ENCODE results near the gene PLCL1. TPM values are rescaled to one million over a fixed set of nuclear protein-coding genes. Genes with fewer than 3 reads are reported as not detected.

Gene PLCL1
- total RNA-seq, 2 experiments from 2014 or later: 0.20 to 0.26 TPM

DNA sequence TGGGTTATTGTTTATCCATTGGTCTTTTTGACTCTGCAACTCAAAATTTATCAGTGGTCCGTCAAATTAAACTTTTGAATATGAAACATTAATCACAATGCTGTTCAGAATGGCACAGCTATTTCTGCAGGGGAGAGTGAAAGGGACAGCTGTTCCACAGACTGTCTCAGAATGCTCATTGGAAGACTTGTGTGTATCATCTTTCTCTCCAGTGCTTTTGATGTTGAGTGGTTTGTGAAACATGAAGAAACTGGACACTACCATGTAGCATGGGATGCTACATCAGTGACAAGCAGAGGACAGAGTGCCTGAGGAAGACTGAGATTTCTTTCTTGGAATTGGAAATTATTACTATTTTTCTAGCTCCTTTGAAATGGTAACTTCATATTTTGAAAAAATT, 115.7 kb downstream of the PLCL1 start:
- no peaks in the 10 kb centered on the region for H3K36me3 Mint-ChIP-seq
- H3K9me3 Mint-ChIP-seq (ENCODE audit: low read depth): peaks cover 2% of the 10 kb centered on the region
- CTCF ChIA-PET: no interaction called here
- H3K4me3 Mint-ChIP-seq: no peak overlapping the region
- no peaks in the 10 kb centered on the region for H3K4me1 Mint-ChIP-seq
- no peak for ATAC-seq
- no peak for DNase-seq
- peaks cover 8% of the 10 kb centered on the region for H3K27me3 Mint-ChIP-seq
- no peak overlapping the region for H3K27ac Mint-ChIP-seq

DNA sequence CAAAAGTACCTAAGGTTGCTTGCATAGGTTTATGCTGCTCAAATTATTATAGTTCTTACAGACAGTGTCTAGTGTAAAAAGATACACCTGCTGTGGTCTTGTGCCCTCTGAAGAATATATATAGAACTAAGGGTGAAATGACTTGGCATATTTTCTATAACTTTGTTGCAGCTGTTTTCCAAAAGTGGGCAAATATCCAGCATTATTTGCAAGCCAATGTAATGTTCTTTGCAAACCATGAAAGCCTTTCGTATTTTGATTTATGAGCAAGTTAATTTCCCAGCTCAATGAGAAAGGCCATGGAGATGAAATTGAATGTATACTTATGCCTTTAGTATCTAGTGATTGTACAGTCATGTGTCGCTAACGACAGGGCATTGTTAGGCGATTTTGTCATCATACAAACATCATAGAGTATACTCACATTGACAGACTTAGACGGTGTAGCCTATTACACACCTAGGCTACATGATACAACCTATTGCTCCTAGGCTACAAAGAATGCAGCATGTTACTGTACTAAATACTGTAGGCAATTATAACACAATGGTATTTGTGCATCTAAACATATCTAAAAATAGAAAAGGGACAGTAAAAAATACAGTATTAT, 116.3 kb downstream of the PLCL1 start:
- H3K4me1 Mint-ChIP-seq: no peaks in the 10 kb centered on the region
- DNase-seq (no peak), ATAC-seq (no peak)
- peaks cover 3% of the 10 kb centered on the region for H3K27me3 Mint-ChIP-seq
- H3K36me3 Mint-ChIP-seq: no peaks in the 10 kb centered on the region
- CTCF ChIA-PET: no interaction called here
- H3K4me3 Mint-ChIP-seq: no peak overlapping the region
- H3K9me3 Mint-ChIP-seq (ENCODE audit: low read depth): peaks cover 2% of the 10 kb centered on the region
- no peak overlapping the region for H3K27ac Mint-ChIP-seq

DNA sequence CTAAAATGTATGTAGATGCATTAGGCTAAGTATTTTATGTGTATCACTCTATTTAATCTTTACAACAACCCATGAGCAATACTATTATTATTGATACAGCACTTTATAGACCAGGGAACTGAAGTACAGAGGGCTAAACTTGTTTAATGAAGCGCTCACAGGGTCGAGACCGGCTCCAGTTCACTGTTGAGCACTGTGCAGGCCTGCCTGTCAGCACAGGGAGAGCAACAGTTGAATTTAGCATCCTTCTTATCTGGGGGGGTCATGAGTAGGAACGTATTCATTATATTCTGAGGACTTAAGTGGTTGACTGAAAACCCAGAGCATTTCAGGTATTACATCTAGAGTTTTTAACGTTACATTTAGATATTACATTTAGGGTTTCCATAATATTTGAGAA, 120.1 kb downstream of the PLCL1 start:
- no peaks in the 10 kb centered on the region for H3K36me3 Mint-ChIP-seq
- H3K27me3 Mint-ChIP-seq: peaks cover 3% of the 10 kb centered on the region
- CTCF ChIA-PET: no interaction called here
- DNase-seq (no peak), ATAC-seq (no peak)
- H3K27ac Mint-ChIP-seq: no peak overlapping the region
- H3K4me1 Mint-ChIP-seq: no peaks in the 10 kb centered on the region
- H3K9me3 Mint-ChIP-seq (ENCODE audit: low read depth): no peaks in the 10 kb centered on the region
- H3K4me3 Mint-ChIP-seq: no peak overlapping the region

DNA sequence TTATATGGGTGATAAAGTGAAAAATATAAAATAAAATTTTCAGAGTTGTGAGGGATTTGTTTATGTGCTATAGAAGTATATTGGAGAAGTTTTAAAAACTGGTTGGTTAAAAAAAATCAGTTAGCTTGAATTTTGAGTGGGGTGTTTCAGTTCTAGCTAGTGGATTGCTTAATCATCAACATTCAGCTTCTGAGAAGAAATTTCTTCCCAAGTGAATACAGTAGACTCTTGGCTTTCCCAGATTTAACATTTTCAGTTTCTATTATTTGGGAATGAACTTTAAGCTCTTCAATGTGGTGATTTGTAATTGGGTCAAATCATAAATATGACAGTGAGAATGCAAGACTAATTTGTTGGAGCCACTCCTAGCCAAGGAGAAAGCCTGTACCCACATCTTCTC, 120.8 kb downstream of the PLCL1 start:
- H3K27me3 Mint-ChIP-seq: peaks cover 3% of the 10 kb centered on the region
- H3K4me3 Mint-ChIP-seq: no peak overlapping the region
- ATAC-seq (no peak), DNase-seq (no peak)
- no peaks in the 10 kb centered on the region for H3K4me1 Mint-ChIP-seq
- H3K27ac Mint-ChIP-seq: no peak overlapping the region
- H3K9me3 Mint-ChIP-seq (ENCODE audit: low read depth): no peaks in the 10 kb centered on the region
- CTCF ChIA-PET: no interaction called here
- no peaks in the 10 kb centered on the region for H3K36me3 Mint-ChIP-seq

DNA sequence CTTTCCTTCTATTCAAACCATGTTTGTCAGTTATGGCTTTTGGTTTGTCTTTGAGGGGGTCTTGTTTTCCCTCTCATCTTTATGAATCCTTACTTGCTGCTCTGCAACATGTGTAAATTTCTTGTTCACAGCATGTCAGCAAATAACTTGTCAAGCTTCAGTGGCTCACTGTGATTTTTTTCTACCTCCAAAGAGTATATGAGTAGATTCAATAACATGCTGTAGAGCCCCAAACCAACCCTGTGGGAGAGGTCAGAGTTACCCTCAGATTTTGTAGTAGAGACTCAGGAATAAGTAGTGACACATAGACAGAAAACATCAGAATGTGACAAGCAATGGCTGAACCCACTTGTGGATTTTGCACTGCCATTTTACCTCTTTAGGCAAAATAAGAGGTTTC, 121.6 kb downstream of the PLCL1 start:
- Mint-ChIP-seq H3K27ac (no peak overlapping the region), H3K4me3 (no peak overlapping the region), H3K27me3 (peaks cover 3% of the 10 kb centered on the region), H3K4me1 (no peaks in the 10 kb centered on the region), H3K9me3 (ENCODE audit: low read depth) (no peaks in the 10 kb centered on the region), H3K36me3 (no peaks in the 10 kb centered on the region)
- no peak for DNase-seq
- ATAC-seq: no peak
- CTCF ChIA-PET: no interaction called here

DNA sequence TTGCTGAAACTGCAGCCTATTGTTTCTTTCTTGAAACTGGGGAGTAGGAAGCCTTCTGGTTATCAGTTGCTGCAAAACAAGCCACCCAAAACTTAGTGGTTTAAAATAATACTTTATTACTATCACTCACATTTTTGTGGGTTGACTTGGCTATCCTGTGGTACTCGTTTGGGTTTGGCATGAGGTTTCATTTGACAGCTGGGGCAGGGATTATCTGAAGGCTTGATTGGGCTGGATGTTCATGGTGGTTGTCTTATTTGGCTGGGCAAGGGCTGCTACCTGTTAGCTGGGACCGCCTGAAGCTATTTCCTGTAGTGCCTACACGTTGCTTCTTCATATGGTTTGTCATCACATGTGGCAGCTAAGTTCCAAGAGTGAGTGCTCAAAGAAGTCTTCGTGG, 122.3 kb downstream of the PLCL1 start:
- Mint-ChIP-seq H3K9me3 (ENCODE audit: low read depth) (no peaks in the 10 kb centered on the region), H3K36me3 (no peaks in the 10 kb centered on the region), H3K4me3 (no peak overlapping the region), H3K27me3 (peaks cover 3% of the 10 kb centered on the region), H3K4me1 (no peaks in the 10 kb centered on the region), H3K27ac (no peak overlapping the region)
- ATAC-seq: no peak
- DNase-seq: no peak
- CTCF ChIA-PET: no interaction called here

DNA sequence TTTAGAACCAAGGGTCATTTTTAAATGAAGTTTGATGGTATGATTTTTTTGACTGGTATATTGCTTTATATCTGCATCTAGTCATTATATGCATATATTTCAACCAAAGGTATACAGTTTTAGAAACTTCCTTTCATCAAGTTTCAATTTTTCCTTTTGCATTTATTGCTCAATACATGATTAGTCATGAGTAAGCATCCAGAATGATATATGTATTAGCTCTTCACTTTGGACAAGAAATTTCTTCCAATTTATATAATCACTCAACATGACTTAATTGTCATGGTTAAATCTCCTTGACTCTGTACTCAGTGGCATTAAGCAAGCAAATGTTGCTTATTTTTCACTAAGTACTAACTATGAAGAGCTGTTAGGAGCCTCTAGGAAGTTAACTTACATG, 123.6 kb downstream of the PLCL1 start:
- Mint-ChIP-seq H3K9me3 (ENCODE audit: low read depth) (no peaks in the 10 kb centered on the region), H3K4me3 (no peak overlapping the region), H3K4me1 (no peaks in the 10 kb centered on the region), H3K36me3 (no peaks in the 10 kb centered on the region), H3K27ac (no peak overlapping the region), H3K27me3 (peaks cover 3% of the 10 kb centered on the region)
- ATAC-seq (no peak), DNase-seq (no peak)
- CTCF ChIA-PET: no interaction called here

DNA sequence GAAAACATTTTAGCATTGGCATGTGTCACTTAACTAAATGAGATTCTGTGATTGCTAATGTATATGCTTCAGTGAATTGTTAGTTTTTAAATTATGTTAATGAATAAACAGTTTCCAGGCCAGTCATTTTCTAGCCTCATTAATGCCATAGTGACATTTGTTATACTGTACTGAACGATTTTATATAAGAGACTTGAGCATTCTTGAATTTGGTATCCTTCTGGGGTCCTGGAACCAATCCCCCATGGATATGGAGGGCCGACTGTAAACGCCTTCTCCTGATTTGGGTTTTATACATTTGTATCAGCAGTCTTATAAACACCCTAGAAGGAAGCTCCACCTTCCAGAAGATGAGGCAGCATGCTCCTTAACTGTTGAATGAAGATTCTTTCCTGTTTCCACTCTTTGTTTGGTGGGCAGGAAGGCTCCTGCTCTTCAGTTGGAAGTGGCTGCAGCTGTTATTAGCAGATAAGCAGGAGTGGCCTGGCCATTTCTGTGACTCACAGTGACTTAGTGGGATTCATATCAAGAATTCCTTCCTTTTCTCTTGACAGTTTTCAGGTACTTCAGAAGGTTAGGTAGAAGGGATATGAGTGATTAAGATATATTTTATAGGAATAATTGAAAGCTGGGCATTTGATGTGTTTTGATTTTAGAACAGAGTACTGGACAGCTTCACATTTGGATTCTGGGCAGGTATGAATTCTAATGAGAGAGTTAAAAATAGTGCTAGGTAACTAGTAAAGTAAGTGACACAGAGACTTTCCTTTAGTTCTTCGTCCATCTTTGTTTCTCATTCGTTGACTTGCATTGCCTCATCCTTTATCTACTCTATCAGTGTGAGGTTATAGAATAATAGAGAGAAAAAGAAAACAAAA, 124.9 kb downstream of the PLCL1 start:
- no peaks in the 10 kb centered on the region for H3K36me3 Mint-ChIP-seq
- CTCF ChIA-PET: no interaction called here
- H3K27ac Mint-ChIP-seq: no peak overlapping the region
- ATAC-seq: no peak
- DNase-seq: no peak
- no peaks in the 10 kb centered on the region for H3K9me3 Mint-ChIP-seq (ENCODE audit: low read depth)
- H3K27me3 Mint-ChIP-seq: peaks cover 3% of the 10 kb centered on the region
- no peak overlapping the region for H3K4me3 Mint-ChIP-seq
- H3K4me1 Mint-ChIP-seq: no peaks in the 10 kb centered on the region

DNA sequence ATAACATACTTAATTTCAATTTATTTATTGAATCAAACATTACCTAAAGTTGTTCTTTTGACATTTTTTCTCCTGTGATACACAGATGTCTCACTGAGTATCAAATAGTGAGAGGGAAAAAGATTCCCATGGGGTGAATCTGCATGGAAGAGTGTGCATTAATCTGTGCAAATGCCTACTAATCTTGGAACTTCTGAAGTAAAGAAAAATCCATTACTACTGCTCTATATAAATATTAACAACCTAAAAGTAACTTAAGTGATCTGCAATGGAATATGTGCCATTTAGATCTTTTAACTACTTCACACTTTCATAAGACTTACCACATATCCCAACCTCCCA, 125.5 kb downstream of the PLCL1 start:
- Mint-ChIP-seq H3K27me3 (peaks cover 3% of the 10 kb centered on the region), H3K27ac (no peak overlapping the region), H3K36me3 (no peaks in the 10 kb centered on the region), H3K4me3 (no peak overlapping the region), H3K4me1 (peaks cover 2% of the 10 kb centered on the region), H3K9me3 (ENCODE audit: low read depth) (no peaks in the 10 kb centered on the region)
- DNase-seq: no peak
- no peak for ATAC-seq
- CTCF ChIA-PET: no interaction called here

DNA sequence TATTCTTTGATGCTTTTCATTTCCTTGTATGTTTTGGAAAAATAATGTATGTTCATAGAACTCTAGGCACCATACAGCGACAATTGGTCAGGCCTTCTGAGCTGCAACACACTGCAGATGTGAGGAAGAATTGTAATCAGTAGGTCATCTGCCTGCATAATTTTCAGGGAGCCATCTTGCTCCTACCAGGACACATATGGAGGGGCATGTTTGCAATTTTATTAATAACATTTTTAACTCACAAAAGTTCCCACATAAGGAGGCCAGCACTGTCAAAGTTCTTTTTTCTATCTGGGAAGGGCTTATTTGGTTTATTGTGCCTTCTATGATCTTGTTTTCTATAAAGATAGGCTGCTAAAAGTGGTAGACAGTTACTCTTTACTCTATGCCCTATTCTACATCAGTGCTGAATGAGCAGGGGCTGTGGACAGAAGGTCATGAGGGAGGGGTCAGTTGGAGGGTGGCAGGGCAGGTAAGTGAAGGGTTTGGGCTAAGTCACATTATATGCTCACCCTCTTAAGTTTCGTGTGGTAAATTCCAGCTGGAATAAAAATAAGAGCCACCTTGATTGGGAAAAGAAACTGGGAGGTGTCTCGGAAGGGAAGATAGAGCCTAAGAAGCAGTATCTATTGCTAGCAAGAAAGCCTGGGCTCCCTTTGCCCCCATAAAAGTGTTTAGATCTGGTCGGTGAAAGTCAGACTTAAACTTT, 126.3 kb downstream of the PLCL1 start:
- CTCF ChIA-PET: no interaction called here
- DNase-seq (no peak), ATAC-seq (no peak)
- Mint-ChIP-seq H3K9me3 (ENCODE audit: low read depth) (no peaks in the 10 kb centered on the region), H3K27me3 (peaks cover 3% of the 10 kb centered on the region), H3K4me1 (peaks cover 4% of the 10 kb centered on the region), H3K4me3 (no peak overlapping the region), H3K36me3 (no peaks in the 10 kb centered on the region), H3K27ac (no peak overlapping the region)

DNA sequence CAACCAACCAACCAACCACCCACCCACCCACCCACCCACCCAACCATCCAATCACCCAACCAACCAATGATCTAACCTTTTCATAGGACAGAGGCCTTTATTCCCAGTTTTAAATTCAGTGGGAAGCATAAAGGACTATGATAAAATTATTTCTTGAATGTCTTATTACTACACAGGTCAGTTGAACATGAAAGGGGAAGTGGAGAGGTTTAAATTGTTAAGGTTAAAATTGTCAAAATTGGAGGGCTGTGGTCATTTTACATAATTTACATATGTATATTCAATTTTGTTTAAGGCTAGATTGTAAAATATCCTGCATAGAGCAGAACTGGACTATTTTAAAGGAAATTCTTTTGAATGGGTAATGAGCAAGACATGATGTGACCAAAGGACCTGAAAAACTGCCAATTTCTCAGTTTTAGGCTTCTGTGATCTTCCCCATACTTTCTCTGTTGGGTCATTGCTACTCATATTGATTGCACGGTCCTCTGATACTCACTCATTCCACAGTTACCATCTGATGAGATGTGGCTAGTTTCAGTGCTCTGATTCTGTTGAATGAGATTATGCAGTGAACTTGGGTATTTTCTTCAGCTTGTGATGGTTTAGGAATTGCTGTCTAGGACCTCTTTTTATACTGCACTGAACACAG, 127.4 kb downstream of the PLCL1 start:
- Mint-ChIP-seq H3K4me3 (no peak overlapping the region), H3K36me3 (no peaks in the 10 kb centered on the region), H3K4me1 (peaks cover 4% of the 10 kb centered on the region), H3K9me3 (ENCODE audit: low read depth) (no peaks in the 10 kb centered on the region), H3K27me3 (peaks cover 2% of the 10 kb centered on the region), H3K27ac (no peak overlapping the region)
- CTCF ChIA-PET: no interaction called here
- DNase-seq (no peak), ATAC-seq (no peak)

DNA sequence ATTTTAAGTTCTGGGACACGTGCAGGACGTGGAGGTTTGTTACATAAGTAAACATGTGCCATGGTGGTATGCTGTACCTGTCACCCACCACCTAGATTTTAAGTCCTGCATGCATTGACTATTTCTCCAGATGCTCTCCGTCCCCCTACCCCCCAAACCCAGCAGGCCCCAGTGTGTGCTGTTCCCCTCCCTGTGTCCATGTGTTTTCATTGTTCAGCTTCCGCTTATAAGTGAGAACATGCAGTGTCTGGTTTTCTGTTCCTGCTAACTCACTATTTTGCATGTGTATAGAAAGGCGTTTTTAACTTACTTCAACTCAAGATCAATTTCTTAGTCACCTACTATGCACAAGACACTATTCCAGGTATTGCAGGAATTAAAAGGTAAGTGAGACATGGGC, 128.0 kb downstream of the PLCL1 start:
- Mint-ChIP-seq H3K4me3 (no peak overlapping the region), H3K4me1 (peaks cover 4% of the 10 kb centered on the region), H3K27me3 (no peaks in the 10 kb centered on the region), H3K9me3 (ENCODE audit: low read depth) (no peaks in the 10 kb centered on the region), H3K27ac (no peak overlapping the region), H3K36me3 (no peaks in the 10 kb centered on the region)
- CTCF ChIA-PET: no interaction called here
- ATAC-seq (no peak), DNase-seq (no peak)

DNA sequence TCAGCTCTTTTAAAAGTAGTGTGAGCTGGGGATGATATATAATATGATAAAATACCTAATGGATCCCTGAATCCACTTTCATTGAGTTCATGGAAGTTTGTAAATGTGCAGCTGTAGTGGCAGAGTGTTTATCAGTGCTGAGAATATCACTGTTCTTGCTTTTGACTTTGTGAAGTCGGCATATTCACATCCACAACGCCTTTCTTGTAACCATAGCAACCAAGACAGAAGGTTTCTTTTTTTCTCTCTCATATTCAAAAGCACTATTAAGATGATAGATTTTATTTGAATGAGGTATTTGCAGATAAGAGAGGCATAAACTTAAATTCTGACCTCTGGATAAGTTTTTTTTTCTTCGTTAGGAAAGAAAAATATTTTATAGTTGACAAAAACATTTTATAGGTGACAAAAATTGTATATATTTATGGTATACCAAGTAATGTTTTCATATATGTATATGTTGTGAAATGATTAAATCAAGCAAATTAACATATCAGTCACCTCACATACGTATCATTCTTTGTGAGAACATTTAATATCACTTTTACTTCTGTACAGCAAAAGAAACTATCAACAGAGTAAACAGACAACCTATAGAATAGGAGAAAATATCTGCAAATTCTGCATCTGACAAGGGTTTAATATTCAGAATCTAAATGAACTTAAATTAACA, 130.0 kb downstream of the PLCL1 start:
- Mint-ChIP-seq H3K4me3 (no peak overlapping the region), H3K27ac (no peak overlapping the region), H3K27me3 (peaks cover 3% of the 10 kb centered on the region), H3K36me3 (no peaks in the 10 kb centered on the region), H3K9me3 (ENCODE audit: low read depth) (no peaks in the 10 kb centered on the region), H3K4me1 (peaks cover 4% of the 10 kb centered on the region)
- DNase-seq (no peak), ATAC-seq (no peak)
- CTCF ChIA-PET: no interaction called here

All from activated CD8-positive, alpha-beta memory T cell treated with anti-CD3 and anti-CD28 coated beads, Interleukin-2, amount 10 ng/mL, durations not matched to agents 7 days and 5 days (primary cell).